SJCRH30 (cell line): ENCODE results near the gene ANKRD16. TPM values are rescaled to one million over a fixed set of nuclear protein-coding genes. Genes with fewer than 3 reads are reported as not detected.

Source experiments
- DNase-seq, 2 experiments: peaks; one replicate each; pipeline ENCODE4 v3.0.0-alpha.2; 2015 to 2020
- H3K27ac ChIP-seq: fragments of 250-450 bp; sonication (Bioruptor Pico); 2 replicates; pipeline ENCODE4 v1.5.1; 2020; ENCODE audit warnings: mild to moderate bottlenecking, moderate library complexity
- H3K27me3 ChIP-seq: fragments of 250-450 bp; sonication (Bioruptor Pico); 2 replicates; pipeline ENCODE4 v1.5.1; 2020; ENCODE audit warnings: mild to moderate bottlenecking, moderate library complexity
- H3K36me3 ChIP-seq: fragments of 250-450 bp; sonication (Bioruptor Pico); 2 replicates; pipeline ENCODE4 v1.5.1; 2020; ENCODE audit warnings: mild to moderate bottlenecking, moderate library complexity
- H3K4me1 ChIP-seq: fragments of 250-450 bp; sonication (Bioruptor Pico); 2 replicates; pipeline ENCODE4 v1.5.1; 2020; ENCODE audit warnings: mild to moderate bottlenecking, moderate library complexity
- H3K4me3 ChIP-seq: fragments of 250-450 bp; sonication (Bioruptor Pico); 2 replicates; pipeline ENCODE4 v1.5.1; 2020; ENCODE audit warnings: mild to moderate bottlenecking, moderate library complexity
- H3K9me3 ChIP-seq: fragments of 250-450 bp; sonication (Bioruptor Pico); replicated peaks from 2 replicates; pipeline ENCODE4 v1.5.1; 2020; ENCODE audit warnings: mild to moderate bottlenecking, moderate library complexity
- total RNA-seq: library from RNA; depleted of rRNA; stranded (reverse); fragments of >200 nt; shearing (Covaris generic); gene quantifications from 2 replicates; pipeline ENCODE4 v1.2.3, GENCODE V29; 2014; rRNA removed

The ANKRD16 gene
- total RNA-seq, 1 experiment from 2014 or later: 5.6 TPM

DNA sequence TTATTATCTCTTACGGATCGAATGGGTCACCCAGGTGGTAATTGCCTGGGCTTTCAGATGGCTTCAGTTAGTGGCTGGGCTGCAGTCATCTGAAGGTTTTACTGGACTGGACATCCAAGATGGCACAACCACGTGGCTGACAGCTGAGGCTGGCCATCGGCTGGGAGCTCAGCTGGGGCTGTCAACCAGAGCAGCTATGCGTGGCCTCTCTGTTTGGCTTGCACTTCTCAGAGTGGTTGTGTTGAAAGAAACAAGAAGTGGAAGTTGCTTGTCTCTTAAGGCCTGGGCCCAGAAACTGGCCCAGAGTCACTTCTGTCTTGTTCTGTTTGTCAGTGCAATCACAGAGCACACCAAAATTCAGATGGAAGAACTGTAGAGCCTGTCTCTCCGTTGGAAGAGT, 70.8 kb downstream of the ANKRD16 start:
- H3K4me1 ChIP-seq: no peaks in the 10 kb centered on the region
- no peaks in the 10 kb centered on the region for H3K27me3 ChIP-seq
- no peak overlapping the region for H3K4me3 ChIP-seq
- no peak overlapping the region for H3K27ac ChIP-seq
- H3K9me3 ChIP-seq: no peaks in the 10 kb centered on the region
- no peaks in the 10 kb centered on the region for H3K36me3 ChIP-seq
- peak in 1 of 2 experiments; percentile 25 for DNase-seq

- Histone ChIP-seq H3K27ac (no peak overlapping the region), H3K27me3 (no peaks in the 10 kb centered on the region), H3K4me1 (no peaks in the 10 kb centered on the region), H3K36me3 (no peaks in the 10 kb centered on the region), H3K9me3 (no peaks in the 10 kb centered on the region), H3K4me3 (no peak overlapping the region)
- no peak for DNase-seq
Measured at GRCh38 chr10:5818048-5818331, 71.7 kb downstream of the ANKRD16 start.

DNA sequence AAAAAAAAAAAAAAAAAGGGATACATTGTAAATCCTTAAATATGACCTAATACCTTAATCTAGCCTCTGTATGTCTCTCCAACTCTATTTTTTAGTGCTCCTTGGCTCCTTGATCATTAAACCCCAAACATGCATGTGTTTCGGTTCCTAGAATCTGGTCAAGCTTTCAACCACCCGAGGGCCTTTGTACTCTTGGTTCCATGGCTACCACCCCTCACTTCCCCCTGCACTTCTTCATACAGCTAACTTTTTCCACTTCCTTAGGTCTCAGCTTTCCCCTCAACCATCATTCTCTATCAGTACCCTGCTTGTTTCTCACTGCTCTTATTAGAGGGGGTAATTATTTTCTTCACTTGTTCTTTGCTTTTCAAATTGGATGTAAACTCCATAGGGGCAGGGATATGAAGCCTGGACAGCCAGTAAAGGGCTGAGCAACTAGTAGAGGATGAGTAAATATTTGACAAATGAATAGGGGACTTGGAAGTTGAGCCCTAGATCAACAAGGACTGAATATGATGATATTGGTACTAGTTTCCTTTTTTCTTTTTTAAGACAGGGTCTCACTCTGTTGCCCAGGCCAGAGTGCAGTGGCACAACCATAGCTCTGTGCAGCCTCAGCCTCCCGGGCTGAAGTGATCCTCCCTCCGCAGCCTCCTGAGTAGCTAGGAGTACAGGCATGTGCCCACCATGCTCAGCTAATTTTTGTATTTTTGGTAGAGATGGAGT, 72.2 kb downstream of the ANKRD16 start:
- H3K27me3 ChIP-seq: no peaks in the 10 kb centered on the region
- H3K9me3 ChIP-seq: no peaks in the 10 kb centered on the region
- DNase-seq: no peak

DNA sequence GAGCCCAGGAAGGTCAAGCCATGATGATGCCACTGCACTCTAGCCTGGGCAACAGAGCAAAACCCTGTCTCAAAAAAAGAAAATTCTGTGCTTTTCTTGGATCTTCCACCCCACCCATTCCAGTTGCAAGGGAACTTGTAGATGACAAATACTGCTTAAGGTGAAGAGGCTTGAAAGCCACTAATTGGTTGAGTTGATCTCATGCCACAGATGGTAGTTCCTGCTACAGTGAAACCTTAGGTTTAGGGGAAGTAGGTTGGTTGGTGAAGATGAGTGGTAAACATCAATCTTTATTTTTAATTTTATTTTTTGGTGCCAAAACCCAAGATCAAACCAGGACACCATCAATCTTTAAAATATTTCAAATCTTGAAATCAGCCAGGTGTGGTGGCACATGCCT, 73.5 kb downstream of the ANKRD16 start:
- no peaks in the 10 kb centered on the region for H3K4me1 ChIP-seq
- no peak overlapping the region for H3K4me3 ChIP-seq
- no peak for DNase-seq
- no peak overlapping the region for H3K27ac ChIP-seq
- H3K9me3 ChIP-seq: no peaks in the 10 kb centered on the region
- H3K36me3 ChIP-seq: no peaks in the 10 kb centered on the region
- H3K27me3 ChIP-seq: no peaks in the 10 kb centered on the region

More for the DNA sequence above, 72.2 kb downstream of the ANKRD16 start:
- H3K27ac ChIP-seq: no peak overlapping the region
- H3K4me3 ChIP-seq: no peak overlapping the region
- H3K4me1 ChIP-seq: no peaks in the 10 kb centered on the region
- no peaks in the 10 kb centered on the region for H3K36me3 ChIP-seq

GRCh38 chr10:5814110-5815107, 75.3 kb downstream of the ANKRD16 start:
- H3K4me3 ChIP-seq: peak overlapping the region; percentile 100
- H3K27ac ChIP-seq: peak overlapping the region; percentile 96
- H3K4me1 ChIP-seq: no peaks in the 10 kb centered on the region
- no peak for DNase-seq
- no peaks in the 10 kb centered on the region; the same call in 1 of the 2 replicates for H3K36me3 ChIP-seq
- no peaks in the 10 kb centered on the region for H3K9me3 ChIP-seq
- no peaks in the 10 kb centered on the region for H3K27me3 ChIP-seq

- no peaks in the 10 kb centered on the region for H3K4me1 ChIP-seq
- H3K36me3 ChIP-seq: no peaks in the 10 kb centered on the region; the same call in 1 of the 2 replicates
- H3K27ac ChIP-seq: peak within 1 kb of the TSS; percentile 96
- H3K27me3 ChIP-seq: no peaks in the 10 kb centered on the region
- H3K4me3 ChIP-seq: peak within 1 kb of the TSS; percentile 100
- peak; percentile 90 to 92 for DNase-seq
- H3K9me3 ChIP-seq: no peaks in the 10 kb centered on the region
Measured at GRCh38 chr10:5813341-5814109, 76.2 kb downstream of the ANKRD16 start, which contains the start of gene GDI2. GDI2 (minus strand) TSS chr10:5813434; CDS start chr10:5813258, 176 bp downstream.

GRCh38 chr10:5813091-5813340, 76.7 kb downstream of the ANKRD16 start:
- no peaks in the 10 kb centered on the region for H3K4me1 ChIP-seq
- peak overlapping the region; percentile 96 for H3K27ac ChIP-seq
- H3K4me3 ChIP-seq: peak overlapping the region; percentile 100
- no peak for DNase-seq
- no peaks in the 10 kb centered on the region for H3K27me3 ChIP-seq
- no peaks in the 10 kb centered on the region; the same call in none of the 2 replicates for H3K36me3 ChIP-seq
- H3K9me3 ChIP-seq: no peaks in the 10 kb centered on the region

DNA sequence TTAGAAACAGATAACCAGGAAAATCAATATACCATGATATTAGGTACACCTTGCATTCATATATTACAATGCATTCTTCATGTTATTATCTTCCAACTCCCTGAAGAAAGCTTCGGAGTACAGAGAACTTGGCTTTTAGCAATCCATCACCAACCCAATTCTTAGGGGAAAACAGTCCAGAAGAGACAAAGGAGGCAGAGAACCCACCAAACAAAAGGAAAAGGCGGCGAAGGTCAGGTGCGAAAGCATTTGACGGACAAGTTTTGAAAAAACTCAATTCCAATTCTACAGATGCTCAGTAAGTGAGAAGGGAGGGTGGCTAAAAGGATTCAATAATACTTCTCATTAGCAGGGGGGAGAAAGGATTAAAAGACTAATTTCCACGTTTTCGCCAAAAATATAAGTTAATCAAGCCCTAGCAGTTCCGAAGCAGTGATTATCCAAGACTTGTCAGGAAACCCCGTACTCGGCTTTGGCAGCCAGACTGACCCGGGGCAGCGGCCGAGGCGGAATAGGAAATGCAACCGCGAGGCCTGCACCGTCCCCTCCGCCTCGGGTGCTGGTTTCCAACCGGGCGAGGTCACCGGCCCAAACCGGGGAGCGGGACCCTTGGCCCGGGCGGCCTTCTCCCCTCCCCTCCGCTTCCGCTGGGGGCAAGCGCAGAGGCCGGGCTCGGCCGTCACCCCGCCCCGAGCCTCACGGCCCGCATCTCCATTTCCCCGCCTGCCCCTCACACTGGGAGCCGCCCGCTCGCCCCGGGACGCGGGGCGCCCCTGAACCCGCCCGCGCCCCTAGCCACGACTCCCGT, 77.2 kb downstream of the ANKRD16 start:
- H3K27ac ChIP-seq: peak overlapping the region; percentile 96
- H3K27me3 ChIP-seq: no peaks in the 10 kb centered on the region
- peak overlapping the region; percentile 100 for H3K4me3 ChIP-seq
- no peaks in the 10 kb centered on the region for H3K9me3 ChIP-seq
- no peaks in the 10 kb centered on the region for H3K4me1 ChIP-seq
- no peaks in the 10 kb centered on the region; the same call in none of the 2 replicates for H3K36me3 ChIP-seq
- DNase-seq: peak; percentile 32 to 39

Other genes with a start within 250 kb of the ANKRD16 start
- 1.2 and 1.3 TPM in 2 replicates for gene ASB13, start 223.3 kb downstream of the ANKRD16 start, total RNA-seq
- gene TASOR2, start 205.1 kb downstream of the ANKRD16 start, total RNA-seq: 63.2 and 73.8 TPM in 2 replicates
- 283 and 291 TPM in 2 replicates for gene GDI2, start 76.5 kb downstream of the ANKRD16 start, total RNA-seq
- gene FBH1, start 350 bp upstream of the ANKRD16 start, total RNA-seq: 32.8 and 38.4 TPM in 2 replicates
- not detected in 2 replicates for gene IL15RA, start 87.7 kb upstream of the ANKRD16 start, total RNA-seq
- gene IL2RA, start 172.5 kb upstream of the ANKRD16 start, total RNA-seq: not detected in 2 replicates
- gene RBM17, start 199.1 kb upstream of the ANKRD16 start, total RNA-seq: 59.8 and 60.6 TPM in 2 replicates